OCI-LY3 (cell line): ENCODE data around the gene SLC2A14.
"Not testable (repeated sequence)": the region's sequence is repeated elsewhere in the genome, so short reads cannot be mapped to it uniquely, and the experiment has no call there.

Experiments
- H2AFZ ChIP-seq: fragments of 200-600, 300-600 bp; shearing (Covaris generic); 2 replicates; pipeline ENCODE4 v1.6.0; 2014; ENCODE audit warnings: antibody characterized with exemption, low read depth, low read length
- H3K27ac ChIP-seq: fragments of 200-600, 300-600 bp; sonication (generic); 2 replicates; pipeline ENCODE4 v1.5.1; 2014; ENCODE audit warnings: mild to moderate bottlenecking, low read length, moderate library complexity, mixed read lengths
- H3K27me3 ChIP-seq: fragments of 200-600, 300-600 bp; sonication (generic); 2 replicates; pipeline ENCODE4 v1.6.1; 2014; ENCODE audit warnings: low read depth, low read length, mixed read lengths
- H3K36me3 ChIP-seq: fragments of 200-600, 300-600 bp; sonication (generic); replicated peaks from 2 replicates; pipeline ENCODE3; 2014; ENCODE audit warnings: low read depth, low read length, mixed read lengths
- H3K4me1 ChIP-seq: fragments of 300-600, 200-600 bp; sonication (generic); 2 replicates; pipeline ENCODE4 v1.6.1; 2014; ENCODE audit warnings: low read length, mixed read lengths
- H3K4me2 ChIP-seq: fragments of 200-600, 300-600 bp; sonication (generic); 2 replicates; pipeline ENCODE4 v1.6.1; 2014; ENCODE audit warnings: low read length, mixed read lengths
- H3K4me3 ChIP-seq: fragments of 300-600, 200-600 bp; sonication (generic); 2 replicates; pipeline ENCODE4 v1.5.1; 2014; ENCODE audit warnings: antibody characterized with exemption, mild to moderate bottlenecking, low read length, moderate library complexity
- H3K79me2 ChIP-seq: fragments of 300-600, 200-600 bp; shearing (Covaris generic); 2 replicates; pipeline ENCODE4 v1.6.1; 2014; ENCODE audit warnings: mild to moderate bottlenecking, low read length, mixed read lengths
- H3K9ac ChIP-seq: fragments of 300-600, 200-600 bp; shearing (Covaris generic); 2 replicates; pipeline ENCODE4 v1.6.0; 2014; ENCODE audit warnings: mild to moderate bottlenecking, low read length, moderate library complexity
- H3K9me3 ChIP-seq: fragments of 200-600, 300-600 bp; shearing (Covaris generic); 2 replicates; pipeline ENCODE4 v1.6.1; 2014; ENCODE audit warnings: low read length, mixed read lengths; ENCODE audit not compliant: insufficient read depth
- H4K20me1 ChIP-seq: fragments of 200-600, 300-600 bp; sonication (generic); 2 replicates; pipeline ENCODE4 v1.6.1; 2016; ENCODE audit warnings: low read length, mixed read lengths; ENCODE audit not compliant: insufficient read depth
- CTCF ChIP-seq: fragments of 200-600, 300-600 bp; sonication (generic); IDR thresholded peaks from 2 replicates; pipeline ENCODE4 v1.5.1; 2014; ENCODE audit warnings: antibody characterized with exemption, low read length, low read depth
- EZH2phosphoT487 ChIP-seq: fragments of 200-600 bp; shearing (Covaris generic); IDR thresholded peaks from 2 replicates; pipeline ENCODE4 v1.6.1; 2018; ENCODE audit warnings: antibody characterized with exemption, mixed run types, low read depth

Gene SLC2A14

GRCh38 chr12:7801460-7801859 is 71.3 kb downstream of the SLC2A14 start:
- Histone ChIP-seq H2AFZ (no peak overlapping the region), H3K27ac (no peak overlapping the region), H3K36me3 (no peaks in the 10 kb centered on the region), H3K9me3 (no peaks in the 10 kb centered on the region), H3K4me1 (no peaks in the 10 kb centered on the region), H3K4me3 (no peak overlapping the region), H4K20me1 (no peaks in the 10 kb centered on the region), H3K9ac (no peak overlapping the region), H3K4me2 (no peak overlapping the region), H3K27me3 (no peaks in the 10 kb centered on the region), H3K79me2 (no peaks in the 10 kb centered on the region)
- TF ChIP-seq CTCF: no peak
- no peak for TF ChIP-seq EZH2phosphoT487

DNA sequence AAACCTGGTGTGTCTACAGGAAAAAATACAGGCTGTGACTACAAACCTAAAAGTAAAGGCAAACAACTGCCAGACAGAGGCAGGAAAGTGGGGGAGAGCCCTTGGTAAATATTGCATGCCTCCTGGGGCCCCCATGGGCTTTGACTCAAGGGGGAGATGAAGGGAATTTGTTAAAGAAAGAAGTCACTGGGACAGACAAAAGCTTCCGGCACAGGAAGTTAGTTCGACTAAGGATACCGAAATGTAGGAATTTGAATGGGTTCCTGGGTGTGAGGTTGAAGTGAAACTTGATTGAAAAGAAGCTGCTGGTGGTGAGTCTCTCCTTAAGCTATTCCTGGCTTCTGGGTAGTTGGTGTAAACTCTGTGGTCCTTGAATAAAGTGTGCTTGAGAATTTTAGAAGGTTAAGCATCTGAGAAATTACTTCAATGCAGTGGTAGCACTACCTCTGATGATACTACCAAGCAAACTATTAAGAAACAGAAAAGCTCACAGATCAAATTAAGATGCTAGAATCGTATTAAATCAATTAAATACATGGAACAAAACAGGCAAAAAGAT is 73.9 kb downstream of the SLC2A14 start:
- not testable (repeated sequence) for H3K4me2 ChIP-seq, H3K27me3 ChIP-seq, H3K36me3 ChIP-seq, H3K4me1 ChIP-seq, H2AFZ ChIP-seq, H3K9ac ChIP-seq, H3K9me3 ChIP-seq, H3K4me3 ChIP-seq, H3K27ac ChIP-seq, H4K20me1 ChIP-seq, H3K79me2 ChIP-seq

DNA sequence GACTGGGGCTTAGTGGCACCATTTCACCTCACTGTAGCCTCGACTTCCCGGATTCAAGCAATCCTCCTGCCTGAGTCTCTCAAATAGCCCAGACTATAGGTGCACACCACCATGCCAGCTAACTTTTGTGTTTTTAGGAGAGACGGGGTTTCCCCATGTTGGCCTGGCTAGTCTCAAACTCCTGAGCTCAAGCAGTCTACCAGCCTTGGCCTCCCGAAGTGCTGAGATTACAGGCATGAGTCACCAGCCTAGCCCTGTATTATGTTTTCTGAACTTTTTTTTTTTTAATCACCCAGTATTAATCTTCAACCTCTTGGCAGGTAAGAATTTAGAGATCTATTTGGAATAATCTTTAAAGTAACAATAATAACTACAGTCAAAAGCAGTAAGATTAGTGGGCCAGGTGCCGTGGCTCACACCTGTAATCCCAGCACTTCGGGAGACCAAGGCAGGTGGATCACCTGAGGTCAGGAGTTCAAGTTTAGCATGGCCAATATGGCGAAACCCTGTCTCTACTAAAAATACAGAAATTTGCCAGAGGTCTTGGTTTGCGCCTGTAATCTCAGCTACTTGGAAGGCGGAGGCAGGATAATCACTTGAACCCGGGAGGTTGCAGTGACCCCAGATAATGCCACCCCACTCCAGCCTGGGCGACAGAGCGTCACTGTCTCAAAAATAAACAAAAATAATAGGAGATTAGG is 74.9 kb downstream of the SLC2A14 start:
- Histone ChIP-seq H3K27ac (no peak overlapping the region), H2AFZ (no peak overlapping the region), H3K4me2 (no peak overlapping the region), H3K9me3 (no peaks in the 10 kb centered on the region), H3K9ac (no peak overlapping the region), H4K20me1 (no peaks in the 10 kb centered on the region), H3K4me3 (no peak overlapping the region), H3K27me3 (no peaks in the 10 kb centered on the region), H3K79me2 (no peaks in the 10 kb centered on the region), H3K36me3 (no peaks in the 10 kb centered on the region), H3K4me1 (no peaks in the 10 kb centered on the region)
- no peak for TF ChIP-seq EZH2phosphoT487
- no peak for TF ChIP-seq CTCF

- not testable (repeated sequence) for H3K9me3 ChIP-seq, H4K20me1 ChIP-seq, H3K4me1 ChIP-seq, H3K27ac ChIP-seq, H3K4me2 ChIP-seq, H3K79me2 ChIP-seq, H3K36me3 ChIP-seq, H3K4me3 ChIP-seq, H3K9ac ChIP-seq, H3K27me3 ChIP-seq, H2AFZ ChIP-seq
Measured at GRCh38 chr12:7797269-7797668, 75.4 kb downstream of the SLC2A14 start.

- Histone ChIP-seq H3K4me3 (no peak overlapping the region), H4K20me1 (no peaks in the 10 kb centered on the region), H2AFZ (no peak overlapping the region), H3K79me2 (no peaks in the 10 kb centered on the region), H3K4me1 (peaks cover 3% of the 10 kb centered on the region), H3K27me3 (peaks cover 3% of the 10 kb centered on the region; the same call in 1 of the 2 replicates), H3K27ac (no peak overlapping the region), H3K9me3 (no peaks in the 10 kb centered on the region), H3K4me2 (no peak overlapping the region), H3K9ac (no peak overlapping the region), H3K36me3 (no peaks in the 10 kb centered on the region)
- TF ChIP-seq CTCF: no peak
- no peak for TF ChIP-seq EZH2phosphoT487
Measured at GRCh38 chr12:7793211-7793610, 79.5 kb downstream of the SLC2A14 start.

DNA sequence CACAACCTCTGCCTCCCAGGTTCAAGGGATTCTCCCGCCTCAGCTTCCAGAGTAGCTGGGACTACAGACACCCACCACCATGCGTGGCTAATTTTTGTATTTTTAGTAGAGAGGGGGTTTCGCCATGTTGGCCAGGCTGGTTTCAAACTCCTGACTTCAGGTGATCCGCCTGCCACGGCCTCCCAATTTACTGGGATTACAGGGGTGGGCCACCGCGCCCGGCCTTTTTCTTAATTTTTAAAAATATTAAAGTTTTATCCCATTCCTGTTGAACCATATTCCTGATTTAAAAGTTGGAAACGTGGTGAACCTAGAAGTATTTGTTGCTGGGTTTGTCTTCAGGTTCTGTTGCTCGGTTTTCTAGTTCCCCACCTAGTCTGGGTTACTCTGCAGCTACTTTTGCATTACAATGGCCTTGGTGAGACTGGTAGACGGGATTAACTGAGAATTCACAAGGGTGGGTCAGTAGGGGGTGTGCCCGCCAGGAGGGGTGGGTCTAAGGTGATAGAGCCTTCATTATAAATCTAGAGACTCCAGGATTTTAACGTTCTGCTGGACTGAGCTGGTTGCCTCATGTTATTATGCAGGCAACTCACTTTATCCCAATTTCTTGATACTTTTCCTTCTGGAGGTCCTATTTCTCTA is 83.7 kb downstream of the SLC2A14 start, which contains the start of gene NANOG:
Gene NANOG (plus strand): TSS at position 519 of the 645 bp plus-strand sequence. CDS start 213 bp downstream, outside the sequence.
- not testable (repeated sequence) for H3K27ac ChIP-seq, H4K20me1 ChIP-seq, H3K4me3 ChIP-seq, H3K4me1 ChIP-seq, H3K27me3 ChIP-seq, H3K36me3 ChIP-seq, H2AFZ ChIP-seq, H3K9me3 ChIP-seq, H3K9ac ChIP-seq, H3K79me2 ChIP-seq
- H3K4me2 ChIP-seq: peak within 1 kb of the TSS; percentile 39
